ENCODE measurements around the gene LEF1.
A peak's percentile ranks its signal among the peaks of the same experiment; 100 is the strongest.

The LEF1 gene

DNA sequence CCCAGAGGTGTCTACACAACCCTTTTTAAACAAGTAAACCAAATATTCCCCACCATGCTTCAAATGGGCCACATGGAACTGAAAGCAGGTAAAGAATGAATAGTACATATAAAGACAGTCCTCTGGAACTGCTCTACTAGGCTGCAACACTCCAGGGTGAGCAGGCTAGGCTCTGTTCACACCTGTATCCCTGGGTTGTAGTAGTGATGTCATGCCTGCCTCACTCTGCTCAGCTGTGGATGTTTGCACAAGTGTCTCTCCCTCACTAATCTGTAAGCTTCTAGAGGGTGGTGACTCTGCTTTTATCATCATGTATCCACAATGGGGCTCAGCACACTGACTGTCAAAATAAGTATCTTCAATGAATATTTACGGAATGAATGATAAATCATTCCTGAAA, 20.4 kb downstream of the LEF1 start:
- DNase-seq (ENCODE audit: low spot score): no peak

- DNase-seq (ENCODE audit: low spot score): no peak
Measured at GRCh38 chr4:108146819-108147218, 21.9 kb downstream of the LEF1 start.

- DNase-seq (ENCODE audit: low spot score): no peak
Measured at GRCh38 chr4:108146336-108146735, 22.4 kb downstream of the LEF1 start.

GRCh38 chr4:108144451-108144850, 24.3 kb downstream of the LEF1 start:
- no peak for DNase-seq (ENCODE audit: low spot score)

GRCh38 chr4:108143515-108143914, 25.2 kb downstream of the LEF1 start:
- DNase-seq (ENCODE audit: low spot score): no peak

GRCh38 chr4:108142870-108143269, 25.9 kb downstream of the LEF1 start:
- no peak for DNase-seq (ENCODE audit: low spot score)

DNA sequence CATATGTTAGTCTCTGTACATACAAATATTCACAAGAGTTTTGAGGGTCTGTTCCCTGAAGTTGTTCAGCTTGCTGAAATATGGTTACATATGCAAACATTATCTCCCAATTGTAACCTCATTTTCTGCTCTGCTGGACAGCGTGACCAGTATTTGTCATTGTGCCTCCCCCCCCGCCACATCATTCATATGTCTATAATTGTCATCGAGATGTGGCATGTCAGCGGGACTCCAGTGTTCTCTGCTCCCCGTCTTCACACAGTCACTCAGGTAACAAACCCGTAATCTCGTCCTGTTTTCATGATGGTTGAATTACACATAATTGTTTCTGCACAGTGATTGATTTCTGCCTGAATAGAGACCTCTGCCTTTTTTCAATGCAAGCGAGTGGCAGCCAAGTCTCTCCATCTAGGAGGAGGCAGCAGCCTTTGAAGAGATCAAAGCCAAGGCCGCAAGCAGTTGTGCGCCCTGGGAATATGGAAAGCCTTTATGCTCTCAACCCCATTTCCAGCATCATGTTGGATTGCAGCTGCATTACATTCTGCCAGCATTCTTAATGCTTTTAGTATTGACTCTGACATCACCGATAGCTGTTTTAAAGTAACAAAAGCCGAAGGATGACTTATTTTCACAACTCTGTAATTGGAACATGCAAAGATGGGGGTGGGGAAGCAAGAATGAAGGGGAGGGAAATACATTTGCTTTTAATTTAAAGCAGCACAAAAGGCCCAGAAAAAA, 27.4 kb downstream of the LEF1 start:
- DNase-seq (ENCODE audit: low spot score): no peak

GRCh38 chr4:108140328-108140727, 28.4 kb downstream of the LEF1 start:
- DNase-seq (ENCODE audit: low spot score): no peak

- no peak for DNase-seq (ENCODE audit: low spot score)
Measured at GRCh38 chr4:108139089-108139488, 29.6 kb downstream of the LEF1 start.

- DNase-seq (ENCODE audit: low spot score): no peak
Measured at GRCh38 chr4:108135549-108136209, 33.1 kb downstream of the LEF1 start.

DNA sequence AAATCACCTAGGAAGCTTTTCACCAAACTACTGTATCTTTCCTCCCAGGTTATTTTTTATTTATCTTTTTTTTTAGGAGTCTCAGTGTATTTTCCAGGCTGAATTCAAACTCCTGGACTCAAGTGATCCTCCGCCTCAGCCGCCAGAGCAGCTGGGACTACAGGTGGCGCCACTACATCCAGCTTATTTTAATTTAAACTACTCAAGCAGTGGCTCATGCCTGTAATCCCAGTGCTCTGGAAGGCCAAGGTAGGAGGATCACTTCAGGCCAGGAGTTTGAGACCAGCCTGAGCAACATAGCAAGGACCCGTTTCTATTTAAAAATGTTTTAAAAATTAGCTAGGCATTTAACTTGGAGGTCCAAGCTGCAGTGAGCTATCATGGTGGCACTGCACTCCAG, 37.8 kb downstream of the LEF1 start:
- DNase-seq (ENCODE audit: low spot score): no peak

- DNase-seq (ENCODE audit: low spot score): no peak
Measured at GRCh38 chr4:108129196-108129595, 39.5 kb downstream of the LEF1 start.

DNA sequence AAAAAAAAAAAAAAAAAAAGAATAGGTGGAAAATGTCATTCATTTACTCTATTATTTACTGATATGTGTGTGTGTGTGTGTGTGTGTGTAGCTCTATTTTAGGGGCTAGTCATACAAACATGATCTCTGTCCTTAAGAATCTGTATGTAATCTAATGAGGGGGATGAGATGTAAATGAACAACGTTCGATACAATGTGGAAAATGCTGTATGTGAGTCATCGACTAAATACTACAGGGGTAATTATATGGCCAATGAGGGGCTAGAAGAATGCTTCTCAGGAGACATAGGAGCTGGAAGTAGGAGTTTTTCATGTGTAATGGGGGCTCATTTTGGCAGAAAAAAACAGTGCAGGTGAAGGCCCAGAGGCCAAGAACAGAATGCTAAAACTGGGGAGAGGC, 41.9 kb downstream of the LEF1 start:
- DNase-seq (ENCODE audit: low spot score): no peak

DNA sequence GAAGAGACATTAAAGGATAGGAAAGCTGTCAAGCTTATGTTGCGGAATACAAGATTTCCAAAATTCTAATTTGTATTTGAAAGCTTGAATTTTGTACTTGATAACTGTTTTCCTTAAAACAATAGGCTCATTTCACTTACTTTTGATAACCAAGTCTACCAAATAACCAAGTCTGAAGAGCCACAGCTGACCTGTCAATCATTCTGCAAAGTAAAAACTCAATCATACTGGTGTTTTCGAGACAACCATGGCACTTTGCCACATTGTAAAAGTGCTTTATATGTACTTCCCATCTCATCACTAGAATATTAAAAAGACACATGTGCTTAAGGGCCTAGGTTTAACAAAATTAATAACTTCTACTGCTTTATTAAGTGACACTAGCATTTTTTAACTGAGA, 47.9 kb downstream of the LEF1 start:
- no peak for DNase-seq (ENCODE audit: low spot score)

- no peak for DNase-seq (ENCODE audit: low spot score)
Measured at GRCh38 chr4:108119199-108119800, 49.4 kb downstream of the LEF1 start.

DNA sequence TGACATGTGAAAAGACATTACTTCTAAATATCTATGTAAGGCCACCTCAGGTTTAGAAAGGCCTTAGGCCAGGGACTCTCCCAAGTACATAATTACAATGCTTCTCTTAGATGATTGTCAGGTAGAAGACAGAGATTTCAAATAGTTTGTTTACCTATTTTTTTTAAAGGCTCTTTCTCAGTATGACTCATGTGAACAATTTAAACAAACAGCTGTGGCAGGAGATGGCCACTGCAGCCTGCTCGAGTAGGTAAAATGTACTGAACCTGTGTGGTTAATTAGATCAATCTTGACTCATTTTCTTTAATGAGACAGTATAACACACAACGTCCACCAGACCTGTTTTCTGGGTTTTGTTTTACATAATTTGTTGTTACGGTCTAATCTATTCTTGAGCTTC, 50.2 kb downstream of the LEF1 start:
- peak; percentile 8 for DNase-seq (ENCODE audit: low spot score)

DNA sequence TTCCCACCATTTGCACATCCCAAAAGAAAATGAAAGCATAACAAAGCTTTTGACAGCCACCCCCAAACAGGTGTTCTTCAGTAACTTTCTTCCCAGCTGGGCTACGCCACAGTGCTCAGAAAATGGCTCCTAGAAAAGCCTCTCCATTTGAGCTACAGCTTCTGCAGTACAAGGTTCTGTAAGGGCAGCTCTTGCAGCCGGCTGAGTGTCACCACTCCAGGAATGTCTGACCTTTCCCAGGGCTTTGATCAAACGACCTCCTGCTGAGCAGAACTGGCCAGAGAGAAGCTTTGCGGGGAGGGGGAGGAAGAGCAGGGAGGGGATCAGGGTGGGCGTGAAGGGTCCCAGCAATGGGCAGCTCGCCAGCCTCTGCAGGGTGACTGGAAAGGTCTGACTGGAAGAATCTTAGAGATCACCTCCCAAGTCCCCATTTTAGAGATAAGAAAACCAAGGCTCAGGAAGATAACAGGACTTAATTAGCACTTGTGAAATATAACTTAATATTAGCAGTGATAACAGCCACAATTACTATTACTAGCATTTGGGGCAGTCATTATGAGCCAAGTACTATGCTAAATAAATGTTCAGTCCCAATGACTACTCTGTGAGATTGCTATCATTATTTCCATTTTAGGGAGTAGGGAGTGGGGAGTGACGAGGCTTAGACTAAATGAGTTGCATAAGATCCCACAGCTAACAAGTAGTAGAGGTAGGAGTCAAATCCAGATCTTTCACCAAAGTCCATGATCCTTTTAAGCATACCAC, 51.1 kb downstream of the LEF1 start:
- DNase-seq (ENCODE audit: low spot score): no peak

- no peak for DNase-seq (ENCODE audit: low spot score)
Measured at GRCh38 chr4:108116423-108117168, 52.1 kb downstream of the LEF1 start.

GRCh38 chr4:108115168-108115526, 53.6 kb downstream of the LEF1 start:
- DNase-seq (ENCODE audit: low spot score): no peak

DNA sequence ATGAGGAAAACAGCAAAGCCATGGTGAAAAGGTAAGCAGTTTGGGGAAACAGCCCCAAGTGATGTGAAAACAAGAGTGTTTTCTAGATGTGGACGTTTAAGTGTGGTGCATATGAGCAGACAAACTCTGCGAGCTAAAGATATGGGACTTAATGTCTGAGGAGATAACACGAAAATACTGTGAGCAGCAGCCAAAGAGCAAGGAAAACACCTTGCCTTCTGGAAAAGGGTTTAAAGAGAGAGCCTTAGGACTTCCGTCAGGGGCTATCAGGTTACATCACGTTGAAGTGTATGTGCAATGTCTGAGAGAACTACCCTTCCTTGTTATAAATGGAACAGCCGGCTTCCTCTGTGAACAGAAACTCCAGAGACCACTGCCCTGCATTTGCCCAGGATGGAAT, 54.2 kb downstream of the LEF1 start:
- DNase-seq (ENCODE audit: low spot score): no peak

- no peak for DNase-seq (ENCODE audit: low spot score)
Measured at GRCh38 chr4:108113229-108113628, 55.5 kb downstream of the LEF1 start.

DNA sequence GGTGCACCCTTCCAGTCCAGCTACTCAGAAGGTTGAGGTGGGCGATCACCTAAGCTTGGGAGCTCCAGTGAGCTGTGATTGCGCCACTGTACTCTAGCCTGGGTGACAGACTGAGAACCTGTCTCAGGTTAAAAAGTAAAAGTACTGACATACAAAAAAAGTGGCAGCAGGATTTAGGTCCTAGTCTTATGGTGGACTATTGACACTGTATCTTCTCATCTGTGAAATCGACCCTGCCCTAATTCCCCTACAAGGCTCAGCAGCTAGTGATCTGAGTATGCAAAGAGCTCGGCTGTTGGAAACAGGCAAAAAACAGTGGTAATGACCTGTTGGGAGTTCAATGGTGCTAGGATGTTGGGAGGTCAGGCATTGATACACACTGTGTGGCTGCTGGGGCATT, 57.0 kb downstream of the LEF1 start:
- DNase-seq (ENCODE audit: low spot score): no peak

Data from HuH-7.5 (cell line).